ENCODE results near the gene OSBPL9.

DNA sequence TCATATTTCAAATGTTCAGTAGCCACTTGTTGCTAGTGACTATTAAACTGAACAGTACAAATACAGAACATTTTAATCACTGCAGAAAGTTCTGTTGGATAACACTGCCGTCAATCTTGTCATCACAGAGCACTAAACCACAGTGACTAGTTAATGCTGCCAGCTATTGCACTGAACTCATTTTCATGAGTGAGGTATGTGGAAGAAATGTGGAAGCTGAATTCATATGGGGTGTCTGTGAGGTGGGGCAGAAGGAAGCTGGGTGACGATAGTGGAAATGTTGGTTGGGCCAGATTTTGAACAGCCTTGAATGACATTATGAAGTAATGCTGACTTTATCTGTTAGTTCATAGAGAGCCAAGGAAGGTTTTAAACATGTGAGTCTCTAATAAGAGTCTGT is 49.6 kb downstream of the OSBPL9 start:
- TF ChIP-seq, protein P1, sequence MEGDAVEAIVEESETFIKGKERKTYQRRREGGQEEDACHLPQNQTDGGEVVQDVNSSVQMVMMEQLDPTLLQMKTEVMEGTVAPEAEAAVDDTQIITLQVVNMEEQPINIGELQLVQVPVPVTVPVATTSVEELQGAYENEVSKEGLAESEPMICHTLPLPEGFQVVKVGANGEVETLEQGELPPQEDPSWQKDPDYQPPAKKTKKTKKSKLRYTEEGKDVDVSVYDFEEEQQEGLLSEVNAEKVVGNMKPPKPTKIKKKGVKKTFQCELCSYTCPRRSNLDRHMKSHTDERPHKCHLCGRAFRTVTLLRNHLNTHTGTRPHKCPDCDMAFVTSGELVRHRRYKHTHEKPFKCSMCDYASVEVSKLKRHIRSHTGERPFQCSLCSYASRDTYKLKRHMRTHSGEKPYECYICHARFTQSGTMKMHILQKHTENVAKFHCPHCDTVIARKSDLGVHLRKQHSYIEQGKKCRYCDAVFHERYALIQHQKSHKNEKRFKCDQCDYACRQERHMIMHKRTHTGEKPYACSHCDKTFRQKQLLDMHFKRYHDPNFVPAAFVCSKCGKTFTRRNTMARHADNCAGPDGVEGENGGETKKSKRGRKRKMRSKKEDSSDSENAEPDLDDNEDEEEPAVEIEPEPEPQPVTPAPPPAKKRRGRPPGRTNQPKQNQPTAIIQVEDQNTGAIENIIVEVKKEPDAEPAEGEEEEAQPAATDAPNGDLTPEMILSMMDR (IDR thresholded peaks at IDR 0.05 in 2 of 3, conservative IDR thresholded peaks at IDR 0.05 in 1 of 3; ENCODE audit: borderline replicate concordance in 1 of 3, insufficient read depth in 1 of 3, low read depth in 2 of 3, low read length in 2 of 3), result no peak
- TF ChIP-seq, protein P2, sequence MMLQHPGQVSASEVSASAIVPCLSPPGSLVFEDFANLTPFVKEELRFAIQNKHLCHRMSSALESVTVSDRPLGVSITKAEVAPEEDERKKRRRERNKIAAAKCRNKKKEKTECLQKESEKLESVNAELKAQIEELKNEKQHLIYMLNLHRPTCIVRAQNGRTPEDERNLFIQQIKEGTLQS (IDR thresholded peaks at IDR 0.05), result no peak
- no peak for TF ChIP-seq POLR2AphosphoS5 (IDR thresholded peaks at IDR 0.05; ENCODE audit: low read depth, low read length)
